D341Med (cell line): ENCODE results near the gene CTNNAL1.
"Not testable (repeated sequence)": the region's sequence is repeated elsewhere in the genome, so short reads cannot be mapped to it uniquely, and the experiment has no call there.

ENCODE experiments used
- DNase-seq: peaks from one replicate; pipeline ENCODE4 v3.0.0; 2012; ENCODE audit warnings: low spot score

CTNNAL1 gene, protein sequence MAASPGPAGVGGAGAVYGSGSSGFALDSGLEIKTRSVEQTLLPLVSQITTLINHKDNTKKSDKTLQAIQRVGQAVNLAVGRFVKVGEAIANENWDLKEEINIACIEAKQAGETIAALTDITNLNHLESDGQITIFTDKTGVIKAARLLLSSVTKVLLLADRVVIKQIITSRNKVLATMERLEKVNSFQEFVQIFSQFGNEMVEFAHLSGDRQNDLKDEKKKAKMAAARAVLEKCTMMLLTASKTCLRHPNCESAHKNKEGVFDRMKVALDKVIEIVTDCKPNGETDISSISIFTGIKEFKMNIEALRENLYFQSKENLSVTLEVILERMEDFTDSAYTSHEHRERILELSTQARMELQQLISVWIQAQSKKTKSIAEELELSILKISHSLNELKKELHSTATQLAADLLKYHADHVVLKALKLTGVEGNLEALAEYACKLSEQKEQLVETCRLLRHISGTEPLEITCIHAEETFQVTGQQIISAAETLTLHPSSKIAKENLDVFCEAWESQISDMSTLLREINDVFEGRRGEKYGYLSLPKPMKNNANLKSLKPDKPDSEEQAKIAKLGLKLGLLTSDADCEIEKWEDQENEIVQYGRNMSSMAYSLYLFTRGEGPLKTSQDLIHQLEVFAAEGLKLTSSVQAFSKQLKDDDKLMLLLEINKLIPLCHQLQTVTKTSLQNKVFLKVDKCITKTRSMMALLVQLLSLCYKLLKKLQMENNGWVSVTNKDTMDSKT

DNA sequence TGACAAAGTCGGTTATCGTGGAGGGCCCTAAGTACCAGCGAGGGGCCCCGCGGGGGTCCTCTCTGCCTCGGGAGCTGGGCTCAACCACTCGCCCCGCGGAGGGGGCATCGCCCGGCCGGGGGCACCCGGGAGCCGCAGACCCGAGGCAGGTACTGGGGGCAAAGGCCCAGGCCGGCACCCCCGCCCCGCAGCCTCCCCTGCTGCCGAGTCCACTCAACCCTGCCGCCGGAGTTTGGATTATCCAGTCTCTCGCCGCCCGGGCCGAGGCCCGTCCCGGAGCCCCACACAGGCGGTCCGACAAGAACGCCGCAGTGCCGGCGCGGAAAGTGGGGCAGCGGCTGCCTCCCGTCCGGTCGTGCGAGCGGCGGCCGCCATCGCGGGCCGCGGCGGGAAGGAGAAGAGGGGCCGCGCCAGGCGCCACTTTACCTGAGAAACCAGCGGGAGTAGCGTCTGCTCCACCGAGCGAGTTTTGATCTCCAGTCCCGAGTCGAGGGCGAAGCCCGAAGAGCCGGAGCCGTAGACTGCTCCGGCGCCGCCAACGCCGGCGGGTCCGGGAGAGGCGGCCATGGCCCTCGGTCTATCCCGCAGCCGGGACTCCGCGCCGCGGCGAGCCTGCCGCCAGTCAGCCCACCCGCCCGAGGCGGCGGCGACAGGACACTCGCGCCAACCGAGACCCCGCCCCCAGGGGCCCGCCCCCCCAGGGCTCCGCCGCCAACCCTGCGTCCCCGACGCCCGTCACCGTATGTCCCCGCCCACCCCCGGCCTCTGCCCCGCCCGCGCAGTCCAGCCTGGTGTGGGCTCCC is at the start of gene CTNNAL1:
Gene CTNNAL1, minus strand, starts transcription at position 624 of the 803 bp plus-strand sequence. Its CDS starts 57 bp downstream, at position 567.
- DNase-seq, result peak; percentile 98

DNA sequence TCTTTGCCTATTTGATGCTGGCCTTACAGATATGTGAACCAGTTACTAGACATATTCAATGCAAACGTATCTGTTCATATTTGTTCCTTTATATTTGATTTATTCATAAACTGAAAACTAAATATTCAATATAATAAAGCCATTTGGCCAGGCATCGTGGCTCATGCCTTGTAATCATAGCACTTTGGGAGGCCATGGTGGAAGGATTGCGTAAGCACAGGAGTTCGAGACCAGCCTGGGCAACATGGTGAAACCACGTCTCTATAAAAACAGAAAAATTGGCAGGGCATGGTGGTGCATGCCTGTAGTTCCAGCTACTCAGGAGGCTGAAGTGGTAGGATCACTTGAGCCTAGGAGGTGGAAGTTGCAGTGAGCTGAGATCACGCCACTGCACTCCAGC is 49.2 kb upstream of the CTNNAL1 start:
- no peak for DNase-seq

- DNase-seq, result no peak
Measured at GRCh38 chr9:109060191-109060590, 46.9 kb upstream of the CTNNAL1 start.

GRCh38 chr9:109053121-109053520 is 39.8 kb upstream of the CTNNAL1 start:
- not testable (repeated sequence) for DNase-seq

DNA sequence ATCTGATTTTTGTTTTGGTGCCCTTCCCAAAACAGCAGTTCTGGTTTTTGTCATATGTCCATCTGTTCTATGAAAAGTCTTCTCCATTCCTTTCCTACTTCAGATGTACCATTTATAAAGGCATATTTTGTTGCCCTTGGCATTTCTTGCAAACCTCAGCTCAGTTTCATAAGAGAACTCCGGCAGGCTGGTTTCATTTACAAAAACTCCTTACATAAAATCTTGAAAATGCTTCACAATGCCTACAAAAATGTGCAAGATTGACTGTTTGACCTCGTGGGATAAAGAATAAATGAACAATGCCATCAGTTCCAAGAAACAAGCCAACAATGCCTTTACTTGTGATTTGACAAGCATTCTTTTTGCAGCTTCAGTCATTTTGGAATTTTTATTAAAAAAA is 39.1 kb upstream of the CTNNAL1 start:
- DNase-seq, result no peak

GRCh38 chr9:109051733-109052132 is 38.4 kb upstream of the CTNNAL1 start:
- no peak for DNase-seq

DNA sequence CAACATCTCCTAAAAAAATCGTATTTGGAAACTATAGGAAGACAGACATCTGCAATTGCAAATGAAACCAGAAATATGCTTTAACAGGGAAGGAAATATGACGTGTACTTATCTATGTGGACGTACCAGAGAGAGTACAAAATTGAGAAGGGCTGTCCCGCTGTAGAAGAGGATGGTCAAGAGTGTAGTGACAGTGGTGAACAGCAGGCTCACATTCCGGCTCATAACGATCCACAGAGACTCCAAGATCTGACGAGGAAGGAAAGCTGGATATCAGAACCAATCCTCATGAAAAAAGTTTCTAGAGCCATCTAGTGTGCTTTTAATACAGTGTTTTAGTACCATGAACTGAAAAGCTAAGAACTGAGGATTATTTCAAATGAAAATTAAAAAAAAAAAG is 37.1 kb upstream of the CTNNAL1 start:
- no peak for DNase-seq

GRCh38 chr9:109048822-109049221 is 35.5 kb upstream of the CTNNAL1 start:
- DNase-seq, result no peak

GRCh38 chr9:109047259-109047658 is 34.0 kb upstream of the CTNNAL1 start:
- no peak for DNase-seq

GRCh38 chr9:109046346-109046745 is 33.0 kb upstream of the CTNNAL1 start:
- no peak for DNase-seq

GRCh38 chr9:109043578-109043977 is 30.3 kb upstream of the CTNNAL1 start:
- no peak for DNase-seq

GRCh38 chr9:109040571-109040970 is 27.3 kb upstream of the CTNNAL1 start:
- DNase-seq, result no peak

DNA sequence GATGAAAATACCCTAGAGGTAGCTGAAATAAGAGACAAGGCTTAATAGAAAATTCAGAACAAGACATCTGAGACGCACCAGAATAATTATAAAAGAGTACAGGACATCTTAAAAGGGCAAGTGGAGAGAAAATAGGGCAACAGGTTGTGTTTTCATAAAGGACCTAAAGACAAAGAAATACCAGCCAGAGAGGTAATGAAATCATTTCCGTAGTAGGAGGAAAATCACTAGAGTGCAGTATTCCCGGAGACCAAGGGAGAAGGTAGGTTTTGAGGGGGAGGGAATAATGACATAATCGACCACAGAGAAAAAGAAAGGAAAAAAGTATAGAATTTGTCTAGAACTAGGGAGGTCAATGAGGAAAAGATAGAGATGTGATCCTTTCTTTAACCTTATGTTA is 26.2 kb upstream of the CTNNAL1 start:
- DNase-seq, result no peak

DNA sequence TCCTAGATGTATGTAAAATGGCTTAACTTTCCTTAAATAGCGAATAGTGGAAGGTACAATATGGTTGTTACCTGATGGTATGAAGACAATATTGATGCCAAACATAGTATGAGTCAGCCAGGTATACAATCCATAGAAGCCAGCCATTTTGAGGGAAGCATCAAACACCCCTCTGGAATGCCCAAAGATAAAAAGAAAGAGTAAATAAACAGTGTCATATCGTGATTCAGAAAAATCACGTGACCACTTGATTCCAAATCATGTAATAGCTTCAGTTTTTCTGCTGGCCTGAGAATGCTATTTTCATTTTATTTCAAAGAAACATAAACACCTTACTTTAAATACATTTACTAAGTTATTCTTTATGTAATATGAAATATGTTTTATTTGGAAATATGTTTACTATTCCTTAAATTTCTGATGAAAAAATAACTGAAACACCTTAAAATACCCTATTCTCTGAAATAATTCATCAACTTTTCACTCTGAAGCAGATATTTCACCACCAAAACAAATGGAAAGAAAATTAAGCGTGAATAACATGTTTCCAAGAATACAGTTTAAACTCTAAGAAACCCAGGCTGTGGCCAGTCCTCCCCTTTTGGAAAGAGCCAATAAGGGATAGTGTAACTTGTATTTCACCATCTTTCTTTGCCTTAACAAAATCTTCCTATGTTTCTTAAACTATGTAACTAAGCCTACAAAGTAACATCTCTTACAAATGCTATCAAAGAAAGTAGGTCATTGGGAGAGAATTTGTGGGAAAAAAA is 24.8 kb upstream of the CTNNAL1 start:
- no peak for DNase-seq

DNA sequence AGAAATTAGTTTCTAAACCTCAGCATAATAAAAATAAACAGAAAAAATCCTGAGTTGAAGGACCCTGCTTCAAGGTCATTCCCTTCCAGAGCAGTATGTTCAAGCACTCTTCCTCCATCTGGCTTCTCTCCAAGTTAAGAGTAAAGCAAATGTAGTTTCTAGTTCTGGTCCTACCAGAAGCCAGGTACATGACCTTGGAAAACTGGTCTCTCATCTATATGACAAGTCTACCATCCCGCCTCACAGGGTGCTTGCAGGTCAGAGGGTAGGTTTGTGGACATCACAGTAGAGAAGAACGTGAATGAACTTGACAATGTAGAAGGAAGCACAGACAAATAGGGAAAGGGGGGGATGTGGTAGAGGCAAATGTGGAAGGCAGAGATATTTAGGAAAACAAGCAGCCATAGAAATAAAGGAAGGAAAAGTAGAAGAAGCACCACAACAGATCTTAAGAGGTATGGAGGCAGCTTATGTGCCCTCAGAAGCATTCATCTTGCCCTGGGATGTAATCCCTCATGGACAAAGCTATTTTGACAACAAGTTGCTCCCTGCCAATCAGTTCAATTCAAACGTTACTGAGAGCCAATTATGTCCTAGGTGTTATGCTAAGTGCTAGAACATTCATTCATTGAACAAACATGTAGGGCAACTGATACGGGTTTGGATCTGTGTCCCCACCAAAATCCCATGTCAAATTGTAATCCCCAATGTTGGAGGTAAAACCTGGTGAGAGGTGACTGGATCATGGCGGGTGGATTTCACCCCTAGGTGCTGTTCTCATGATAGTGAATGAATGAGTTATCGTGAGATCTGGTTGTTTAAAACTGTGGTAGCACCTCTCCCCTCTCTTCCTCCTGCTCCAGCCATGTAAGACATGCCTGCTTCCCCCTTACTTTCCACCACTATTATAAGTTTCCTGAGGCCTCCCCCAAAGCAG is 23.7 kb upstream of the CTNNAL1 start:
- no peak for DNase-seq

- no peak for DNase-seq
Measured at GRCh38 chr9:109035684-109036423, 22.6 kb upstream of the CTNNAL1 start.

DNA sequence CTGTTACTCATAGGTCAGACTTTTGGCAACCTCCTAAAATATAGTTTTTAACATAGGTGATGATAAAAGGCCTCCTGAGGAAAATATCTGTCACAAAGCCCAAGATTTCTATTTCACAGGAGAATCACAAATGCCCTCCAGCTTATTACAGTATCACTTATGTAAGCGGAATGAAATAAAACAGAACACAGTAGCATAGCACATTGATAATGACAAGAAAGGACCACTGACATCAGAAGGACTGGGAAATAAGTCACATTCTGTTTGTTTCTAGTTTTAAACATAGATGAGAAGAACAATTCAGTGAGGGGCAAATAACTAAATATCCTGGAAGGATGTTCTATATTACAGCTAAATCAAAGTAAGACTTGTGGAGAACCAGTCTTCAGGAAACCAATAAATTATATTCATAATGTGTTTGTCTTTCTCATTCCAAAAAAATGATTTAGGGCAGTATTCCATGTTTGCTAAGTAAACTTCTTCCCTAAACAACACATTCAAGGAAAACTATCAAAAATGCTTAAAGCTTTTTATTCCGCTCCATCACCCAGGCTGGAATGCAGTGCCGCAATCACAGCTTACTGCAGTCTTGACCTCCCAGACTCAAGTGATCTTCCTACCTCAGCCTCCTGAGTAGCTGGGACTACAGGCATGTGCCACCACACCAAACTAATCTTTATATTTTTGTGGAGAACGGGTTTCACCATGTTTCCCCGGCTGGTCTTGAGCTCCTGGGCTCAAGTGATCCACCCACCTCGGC is 20.8 kb upstream of the CTNNAL1 start:
- DNase-seq, result no peak

DNA sequence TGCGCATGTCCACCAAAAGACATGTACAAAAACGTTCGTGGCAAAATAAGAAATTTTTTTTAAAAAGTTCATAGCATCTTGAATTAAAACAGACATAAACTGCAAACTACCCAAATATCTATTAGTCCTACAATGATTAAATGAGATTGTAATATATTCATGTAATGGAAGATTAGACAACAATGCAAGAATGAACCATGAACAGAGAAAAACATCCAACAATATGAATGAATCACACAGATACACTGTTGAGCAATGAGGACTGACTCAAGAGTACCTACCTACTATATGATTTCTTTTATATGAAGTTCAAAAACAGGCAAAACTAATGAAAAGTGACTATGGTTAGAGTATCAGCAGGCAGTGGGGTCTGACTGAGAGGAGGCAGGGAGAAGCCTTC is 17.9 kb upstream of the CTNNAL1 start:
- DNase-seq, result no peak

DNA sequence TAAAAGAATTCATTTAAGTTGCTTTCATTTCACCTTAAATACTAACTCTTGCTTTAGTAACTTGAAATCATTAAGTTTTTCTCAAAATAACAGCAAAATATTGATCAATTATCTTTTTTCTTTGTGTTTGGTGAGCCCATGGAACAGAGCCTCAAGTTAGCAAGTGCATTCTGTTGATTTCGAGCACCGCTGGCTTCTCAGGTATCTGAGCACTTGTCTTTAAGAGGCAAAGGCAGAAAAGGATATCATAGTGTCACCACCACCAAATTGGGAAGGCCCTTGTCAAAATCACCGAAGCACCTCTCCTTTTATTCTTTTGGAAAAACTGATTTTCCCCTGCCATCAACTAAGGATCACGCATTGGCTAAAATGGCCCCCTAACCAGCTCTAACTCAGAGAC is 17.1 kb upstream of the CTNNAL1 start:
- no peak for DNase-seq
